Neural progenitor cell (in vitro differentiated cells): Measurements from ENCODE around the gene PRKCA. TPM values are rescaled to one million over a fixed set of nuclear protein-coding genes. Genes with fewer than 3 reads are reported as not detected.

Experiments used
- DNase-seq: peaks from one replicate; pipeline ENCODE4 v3.0.0-alpha.2; 2016; ENCODE audit warnings: low spot score
- H2AFZ ChIP-seq: fragments of 200-600 bp; sonication (generic); replicated peaks from 2 replicates; pipeline ENCODE4 v1.6.1; 2016; ENCODE audit warnings: antibody characterized with exemption
- H3F3A ChIP-seq: fragments of 200-600 bp; sonication (generic); 2 replicates; pipeline ENCODE4 v1.6.1; 2016; ENCODE audit warnings: antibody characterized with exemption, low read depth
- H3K27ac ChIP-seq: fragments of 200-600 bp; sonication (generic); 2 replicates; pipeline ENCODE4 v1.5.1; 2016; ENCODE audit warnings: mild to moderate bottlenecking
- H3K27me3 ChIP-seq: fragments of 200-600 bp; sonication (generic); 2 replicates; pipeline ENCODE4 v1.6.1; 2016; ENCODE audit warnings: mild to moderate bottlenecking, moderate library complexity
- H3K36me3 ChIP-seq: fragments of 200-600 bp; sonication (generic); 2 replicates; pipeline ENCODE4 v1.5.1; 2016
- H3K4me1 ChIP-seq: fragments of 200-600 bp; sonication (generic); 2 replicates; pipeline ENCODE4 v1.6.1; 2016; ENCODE audit warnings: mixed run types
- H3K4me2 ChIP-seq: fragments of 200-600 bp; sonication (generic); 2 replicates; pipeline ENCODE4 v1.6.1; 2016
- H3K4me3 ChIP-seq: fragments of 200-600 bp; sonication (generic); 2 replicates; pipeline ENCODE4 v1.5.1; 2016
- H3K79me2 ChIP-seq: fragments of 200-600 bp; sonication (generic); 2 replicates; pipeline ENCODE4 v1.6.1; 2016; ENCODE audit warnings: low read depth
- H3K9ac ChIP-seq: fragments of 200-600 bp; sonication (generic); 2 replicates; pipeline ENCODE4 v1.6.1; 2016
- H3K9me3 ChIP-seq: fragments of 200-600 bp; sonication (generic); 2 replicates; pipeline ENCODE4 v1.5.1; 2016; ENCODE audit warnings: low read depth
- H4K20me1 ChIP-seq: fragments of 200-600 bp; sonication (generic); 2 replicates; pipeline ENCODE4 v1.6.1; 2016; ENCODE audit warnings: low read depth
- H3K27ac Mint-ChIP-seq: 3 replicates; pipeline ENCODE4 v1.8.0; 2021; ENCODE audit warnings: mixed read lengths
- H3K27me3 Mint-ChIP-seq: 2 replicates; pipeline ENCODE4 v1.8.0; 2022; ENCODE audit warnings: low read depth, mild to moderate bottlenecking, inconsistent platforms, moderate library complexity, mixed read lengths; ENCODE audit not compliant: insufficient read depth
- H3K36me3 Mint-ChIP-seq: 3 replicates; pipeline ENCODE4 v1.8.0; 2021; ENCODE audit warnings: mixed read lengths
- H3K4me1 Mint-ChIP-seq: 3 replicates; pipeline ENCODE4 v1.8.0; 2021; ENCODE audit warnings: mixed read lengths
- H3K4me3 Mint-ChIP-seq: 3 replicates; pipeline ENCODE4 v1.8.0; 2021; ENCODE audit warnings: mild to moderate bottlenecking, moderate library complexity, mixed read lengths
- H3K9me3 Mint-ChIP-seq: 3 replicates; pipeline ENCODE4 v1.8.0; 2020; ENCODE audit warnings: mixed read lengths
- EZH2 ChIP-seq: fragments of 200-600 bp; sonication (generic); IDR thresholded peaks from 2 replicates; pipeline ENCODE4 v1.6.1; 2017; ENCODE audit warnings: antibody characterized with exemption, mild to moderate bottlenecking, moderate library complexity
- EZH2phosphoT487 ChIP-seq: fragments of 200-600 bp; sonication (generic); IDR thresholded peaks from 2 replicates; pipeline ENCODE4 v1.6.1; 2017; ENCODE audit warnings: antibody characterized with exemption
- total RNA-seq: library from RNA; depleted of rRNA; stranded (reverse); fragments of >200 nt; gene quantifications from 2 replicates; pipeline ENCODE4 v1.2.3, GENCODE V29; 2015; ENCODE audit warnings: low replicate concordance
- TF ChIP-seq, protein P1 (sequence below): fragments of 200-600 bp; sonication (generic); IDR thresholded peaks from 2 replicates; pipeline ENCODE4 v1.5.1; 2017; ENCODE audit warnings: antibody characterized with exemption, mild to moderate bottlenecking

Gene PRKCA
- total RNA-seq, 1 donor from 2014 or later: 2.1 TPM

DNA sequence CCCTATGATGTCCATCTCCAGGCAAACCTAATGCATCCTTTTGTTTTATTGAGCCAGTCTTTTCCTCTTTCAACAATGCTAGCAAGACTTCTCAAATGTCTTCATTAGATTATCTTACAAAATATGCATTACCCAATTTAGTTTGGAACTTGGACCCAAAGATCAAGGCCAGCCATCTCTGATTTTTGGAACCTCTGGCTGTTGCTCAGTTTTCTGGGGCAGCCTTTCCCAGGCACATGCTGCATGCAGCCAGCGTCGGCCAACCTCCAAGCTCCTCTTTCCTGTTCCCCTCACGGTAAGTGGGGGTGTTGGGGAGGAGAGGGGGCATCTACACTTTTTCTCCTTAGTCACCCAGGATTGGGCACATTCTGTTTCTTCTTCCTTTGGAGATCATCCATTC is 189.3 kb downstream of the PRKCA start:
- Mint-ChIP-seq H3K4me1 (peaks cover 29% of the 10 kb centered on the region), H3K9me3 (no peaks in the 10 kb centered on the region), H3K36me3 (no peaks in the 10 kb centered on the region)

DNA sequence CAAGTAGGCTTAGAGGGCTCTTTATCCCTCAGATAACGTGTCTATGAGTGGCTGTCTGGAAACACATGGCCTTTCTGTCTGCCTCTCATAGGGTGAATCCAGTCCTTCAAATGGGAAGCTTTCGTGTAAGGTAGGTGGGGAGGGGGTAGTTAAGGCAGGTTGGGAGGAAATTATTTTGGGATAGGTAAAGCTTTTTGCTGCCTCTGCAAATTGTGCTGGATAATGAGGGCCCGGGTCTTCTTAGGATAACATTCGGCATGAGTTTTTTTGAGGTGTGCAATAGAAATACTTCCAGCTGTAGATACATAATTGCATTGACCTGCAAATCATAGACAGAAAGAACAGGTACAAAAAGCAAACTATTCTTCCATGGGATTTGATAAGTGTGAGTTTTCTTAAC is 189.7 kb downstream of the PRKCA start:
- Histone ChIP-seq H3K9ac (no peak overlapping the region), H3K4me1 (peaks cover 6% of the 10 kb centered on the region), H3K27me3 (no peaks in the 10 kb centered on the region), H3K4me3 (no peak overlapping the region), H4K20me1 (no peaks in the 10 kb centered on the region), H3K36me3 (no peaks in the 10 kb centered on the region), H3F3A (no peaks in the 10 kb centered on the region), H3K79me2 (no peaks in the 10 kb centered on the region), H3K4me2 (no peak overlapping the region), H3K27ac (no peak overlapping the region), H3K9me3 (no peaks in the 10 kb centered on the region), H2AFZ (no peak overlapping the region)
- Mint-ChIP-seq H3K27ac (no peak overlapping the region), H3K36me3 (no peaks in the 10 kb centered on the region), H3K27me3 (no peaks in the 10 kb centered on the region), H3K9me3 (no peaks in the 10 kb centered on the region), H3K4me1 (peaks cover 29% of the 10 kb centered on the region), H3K4me3 (no peak overlapping the region)
- TF ChIP-seq EZH2phosphoT487 (no peak), EZH2 (no peak)
- TF ChIP-seq, protein P1, sequence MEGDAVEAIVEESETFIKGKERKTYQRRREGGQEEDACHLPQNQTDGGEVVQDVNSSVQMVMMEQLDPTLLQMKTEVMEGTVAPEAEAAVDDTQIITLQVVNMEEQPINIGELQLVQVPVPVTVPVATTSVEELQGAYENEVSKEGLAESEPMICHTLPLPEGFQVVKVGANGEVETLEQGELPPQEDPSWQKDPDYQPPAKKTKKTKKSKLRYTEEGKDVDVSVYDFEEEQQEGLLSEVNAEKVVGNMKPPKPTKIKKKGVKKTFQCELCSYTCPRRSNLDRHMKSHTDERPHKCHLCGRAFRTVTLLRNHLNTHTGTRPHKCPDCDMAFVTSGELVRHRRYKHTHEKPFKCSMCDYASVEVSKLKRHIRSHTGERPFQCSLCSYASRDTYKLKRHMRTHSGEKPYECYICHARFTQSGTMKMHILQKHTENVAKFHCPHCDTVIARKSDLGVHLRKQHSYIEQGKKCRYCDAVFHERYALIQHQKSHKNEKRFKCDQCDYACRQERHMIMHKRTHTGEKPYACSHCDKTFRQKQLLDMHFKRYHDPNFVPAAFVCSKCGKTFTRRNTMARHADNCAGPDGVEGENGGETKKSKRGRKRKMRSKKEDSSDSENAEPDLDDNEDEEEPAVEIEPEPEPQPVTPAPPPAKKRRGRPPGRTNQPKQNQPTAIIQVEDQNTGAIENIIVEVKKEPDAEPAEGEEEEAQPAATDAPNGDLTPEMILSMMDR: no peak
- no peak for DNase-seq

More for the DNA sequence above, 189.3 kb downstream of the PRKCA start:
- no peak overlapping the region for H3K27ac Mint-ChIP-seq
- no peak overlapping the region for H3K4me3 Mint-ChIP-seq
- H4K20me1 ChIP-seq: no peaks in the 10 kb centered on the region
- DNase-seq: no peak
- no peaks in the 10 kb centered on the region for H3K36me3 ChIP-seq
- no peak overlapping the region for H3K27ac ChIP-seq
- H3K4me3 ChIP-seq: no peak overlapping the region
- H3K4me1 ChIP-seq: peaks cover 6% of the 10 kb centered on the region
- H3K9me3 ChIP-seq: no peaks in the 10 kb centered on the region
- TF ChIP-seq EZH2phosphoT487 (no peak), EZH2 (no peak)
- TF ChIP-seq, protein P1: no peak
- H3F3A ChIP-seq: no peaks in the 10 kb centered on the region
- no peaks in the 10 kb centered on the region for H3K79me2 ChIP-seq
- no peaks in the 10 kb centered on the region for H3K27me3 ChIP-seq
- H2AFZ ChIP-seq: no peak overlapping the region
- H3K27me3 Mint-ChIP-seq: no peaks in the 10 kb centered on the region
- no peak overlapping the region for H3K9ac ChIP-seq
- no peak overlapping the region for H3K4me2 ChIP-seq

DNA sequence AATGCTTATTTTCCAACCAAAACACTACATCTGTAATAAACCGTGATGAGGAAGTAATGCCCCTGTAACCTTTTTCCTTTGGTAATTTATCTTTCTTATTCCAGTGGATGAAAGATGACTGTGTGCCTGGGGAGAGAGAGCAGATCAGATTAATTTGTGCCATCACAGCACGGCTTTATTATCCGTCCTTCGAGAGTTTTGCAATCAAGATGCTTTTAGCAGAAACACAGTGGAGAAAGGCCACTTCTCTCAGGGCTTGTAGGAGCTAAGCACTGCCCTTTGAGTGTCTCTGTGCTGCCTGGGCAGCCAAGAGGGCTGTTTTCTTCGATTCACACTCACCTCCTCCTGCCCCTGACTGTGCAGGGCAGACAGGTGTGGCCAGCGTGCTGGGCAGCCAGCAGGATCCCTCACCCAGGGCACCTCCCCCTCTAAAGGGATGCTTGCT is 190.2 kb downstream of the PRKCA start:
- H3K27me3 ChIP-seq: no peaks in the 10 kb centered on the region
- H3K27me3 Mint-ChIP-seq: no peaks in the 10 kb centered on the region
- H4K20me1 ChIP-seq: no peaks in the 10 kb centered on the region
- peaks cover 29% of the 10 kb centered on the region for H3K4me1 Mint-ChIP-seq
- H3K4me2 ChIP-seq: no peak overlapping the region
- no peaks in the 10 kb centered on the region for H3K79me2 ChIP-seq
- no peak for DNase-seq
- H3F3A ChIP-seq: no peaks in the 10 kb centered on the region
- no peak overlapping the region for H3K27ac Mint-ChIP-seq
- no peak overlapping the region for H2AFZ ChIP-seq
- no peaks in the 10 kb centered on the region for H3K36me3 Mint-ChIP-seq
- no peak overlapping the region for H3K27ac ChIP-seq
- H3K9me3 Mint-ChIP-seq: no peaks in the 10 kb centered on the region
- H3K9me3 ChIP-seq: no peaks in the 10 kb centered on the region
- H3K4me3 Mint-ChIP-seq: no peak overlapping the region
- no peaks in the 10 kb centered on the region for H3K36me3 ChIP-seq
- TF ChIP-seq, protein P1: no peak
- TF ChIP-seq EZH2phosphoT487: no peak
- H3K9ac ChIP-seq: no peak overlapping the region
- no peak overlapping the region for H3K4me3 ChIP-seq
- peaks cover 6% of the 10 kb centered on the region for H3K4me1 ChIP-seq
